Measurements from ENCODE around the gene OR4S1. TPM values are rescaled to one million over a fixed set of nuclear protein-coding genes. Genes with fewer than 3 reads are reported as not detected.
"Not testable (repeated sequence)": the region's sequence is repeated elsewhere in the genome, so short reads cannot be mapped to it uniquely, and the experiment has no call there.

The OR4S1 gene, protein sequence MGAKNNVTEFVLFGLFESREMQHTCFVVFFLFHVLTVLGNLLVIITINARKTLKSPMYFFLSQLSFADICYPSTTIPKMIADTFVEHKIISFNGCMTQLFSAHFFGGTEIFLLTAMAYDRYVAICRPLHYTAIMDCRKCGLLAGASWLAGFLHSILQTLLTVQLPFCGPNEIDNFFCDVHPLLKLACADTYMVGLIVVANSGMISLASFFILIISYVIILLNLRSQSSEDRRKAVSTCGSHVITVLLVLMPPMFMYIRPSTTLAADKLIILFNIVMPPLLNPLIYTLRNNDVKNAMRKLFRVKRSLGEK
- not detected for total RNA-seq

DNA sequence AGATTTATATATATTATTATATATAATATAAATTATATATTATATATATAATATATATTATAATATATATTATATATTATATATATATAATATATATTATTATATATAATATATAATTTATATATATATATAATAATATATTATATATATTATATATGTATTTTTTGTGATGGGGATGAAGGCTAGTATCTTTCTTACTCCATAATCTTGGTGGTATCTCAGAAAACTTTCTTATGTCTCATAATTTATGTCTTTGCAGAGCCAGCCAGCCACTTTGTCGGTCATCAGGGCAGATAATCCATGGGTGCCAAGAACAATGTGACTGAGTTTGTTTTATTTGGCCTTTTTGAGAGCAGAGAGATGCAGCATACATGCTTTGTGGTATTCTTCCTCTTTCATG is at the start of gene OR4S1:
Gene OR4S1 (plus strand): TSS at position 301 of the 400 bp plus-strand sequence. CDS start 0 bp downstream, at position 301.
- ATAC-seq (ENCODE audit: low FRiP score) = no peak
- TF ChIP-seq, protein P1, sequence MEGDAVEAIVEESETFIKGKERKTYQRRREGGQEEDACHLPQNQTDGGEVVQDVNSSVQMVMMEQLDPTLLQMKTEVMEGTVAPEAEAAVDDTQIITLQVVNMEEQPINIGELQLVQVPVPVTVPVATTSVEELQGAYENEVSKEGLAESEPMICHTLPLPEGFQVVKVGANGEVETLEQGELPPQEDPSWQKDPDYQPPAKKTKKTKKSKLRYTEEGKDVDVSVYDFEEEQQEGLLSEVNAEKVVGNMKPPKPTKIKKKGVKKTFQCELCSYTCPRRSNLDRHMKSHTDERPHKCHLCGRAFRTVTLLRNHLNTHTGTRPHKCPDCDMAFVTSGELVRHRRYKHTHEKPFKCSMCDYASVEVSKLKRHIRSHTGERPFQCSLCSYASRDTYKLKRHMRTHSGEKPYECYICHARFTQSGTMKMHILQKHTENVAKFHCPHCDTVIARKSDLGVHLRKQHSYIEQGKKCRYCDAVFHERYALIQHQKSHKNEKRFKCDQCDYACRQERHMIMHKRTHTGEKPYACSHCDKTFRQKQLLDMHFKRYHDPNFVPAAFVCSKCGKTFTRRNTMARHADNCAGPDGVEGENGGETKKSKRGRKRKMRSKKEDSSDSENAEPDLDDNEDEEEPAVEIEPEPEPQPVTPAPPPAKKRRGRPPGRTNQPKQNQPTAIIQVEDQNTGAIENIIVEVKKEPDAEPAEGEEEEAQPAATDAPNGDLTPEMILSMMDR (IDR thresholded peaks at IDR 0.05) = no peak
- DNase-seq (ENCODE audit: low spot score) = no peak

DNA sequence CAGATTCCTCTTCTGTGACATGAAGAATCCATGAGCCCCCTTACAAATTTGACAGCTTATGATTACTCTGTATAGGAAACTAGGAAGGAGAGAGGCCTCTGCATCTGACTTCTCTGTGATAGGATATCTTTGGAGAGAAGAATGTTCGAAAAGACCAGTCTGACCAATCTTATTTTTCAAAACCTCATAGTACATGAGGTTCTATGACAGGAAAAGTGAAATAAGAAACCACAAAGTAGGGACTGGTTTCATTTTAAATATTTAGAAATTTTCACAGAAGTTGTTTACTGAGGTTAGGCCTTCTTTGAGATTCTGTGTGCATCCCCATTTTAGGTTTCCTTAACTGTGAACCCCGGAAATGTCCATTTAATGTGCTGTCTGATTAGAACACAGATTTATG is 44.4 kb upstream of the OR4S1 start:
- ATAC-seq (ENCODE audit: low FRiP score) (no peak), DNase-seq (ENCODE audit: low spot score) (no peak)
- TF ChIP-seq, protein P1 (IDR thresholded peaks at IDR 0.05) = no peak

DNA sequence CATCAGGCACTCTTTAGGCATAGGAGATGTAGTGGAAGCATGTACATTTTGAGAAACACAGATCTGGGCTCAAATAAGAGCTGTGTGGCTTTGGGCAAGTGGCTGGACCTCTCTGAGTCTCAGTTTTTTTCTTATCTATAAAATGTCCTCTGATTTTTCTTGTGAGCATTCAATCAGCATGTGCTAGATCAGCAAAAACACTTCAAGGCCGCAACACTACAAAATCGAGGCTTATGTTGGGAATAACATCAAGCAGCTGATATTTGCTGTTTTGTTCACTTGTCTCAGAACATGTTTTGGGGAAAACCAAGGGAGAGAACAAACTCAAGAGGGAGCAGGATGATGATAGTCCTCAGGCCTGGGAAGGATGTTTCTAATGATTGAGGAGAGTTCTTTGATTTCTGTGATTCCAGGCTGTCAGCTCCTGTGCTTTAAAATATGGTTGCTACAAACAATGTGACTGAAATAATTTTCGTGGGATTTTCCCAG is 42.6 kb upstream of the OR4S1 start, which contains the start of gene OR4X1:
Gene OR4X1 (plus strand): TSS at position 439 of the 489 bp plus-strand sequence. CDS start 0 bp downstream, at position 439.
- TF ChIP-seq, protein P1 (IDR thresholded peaks at IDR 0.05) = no peak
- ATAC-seq (ENCODE audit: low FRiP score) (no peak), DNase-seq (ENCODE audit: low spot score) (no peak)

DNA sequence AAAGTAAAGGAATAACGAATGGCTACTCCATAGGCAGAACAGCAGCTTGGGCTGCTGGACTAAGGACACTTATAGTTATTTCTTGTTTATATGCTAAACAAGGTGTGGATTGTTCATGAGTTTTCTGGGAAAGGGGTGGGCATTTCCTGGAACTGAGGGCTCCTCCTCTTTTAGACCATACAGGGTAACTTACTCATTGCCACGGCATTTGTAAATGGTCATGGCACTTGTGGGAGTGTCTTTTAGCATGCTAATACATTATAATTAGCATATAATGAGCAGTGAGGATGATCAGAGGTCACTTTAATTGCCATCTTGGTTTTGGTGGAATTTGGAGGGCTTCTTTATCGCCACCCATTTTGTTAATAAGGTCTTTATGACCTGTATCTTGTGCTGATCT is 35.4 kb upstream of the OR4S1 start:
- no peak for ATAC-seq (ENCODE audit: low FRiP score)
- TF ChIP-seq, protein P1 (IDR thresholded peaks at IDR 0.05) = no peak
- no peak for DNase-seq (ENCODE audit: low spot score)

DNA sequence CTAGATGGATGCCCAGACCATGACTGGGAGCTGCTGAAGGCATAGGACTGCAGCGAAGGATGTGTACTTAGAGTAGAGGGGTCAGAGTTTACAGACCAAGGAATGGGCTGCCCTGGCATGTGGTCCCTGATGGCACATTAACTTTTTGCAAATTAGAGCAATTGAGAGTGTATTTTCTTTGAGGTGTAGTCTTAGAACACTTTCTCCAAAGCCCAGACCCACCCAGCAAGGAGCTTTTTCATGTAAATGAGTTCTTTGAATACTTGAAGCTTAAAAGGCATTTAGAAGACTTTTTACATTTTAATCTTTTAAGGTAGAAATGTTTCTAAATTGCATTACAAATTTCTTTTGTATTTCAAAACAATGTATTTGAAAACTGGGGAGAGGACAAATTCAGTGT is 33.4 kb upstream of the OR4S1 start:
- DNase-seq (ENCODE audit: low spot score) (no peak), ATAC-seq (ENCODE audit: low FRiP score) (no peak)
- TF ChIP-seq, protein P1 (IDR thresholded peaks at IDR 0.05) = no peak

DNA sequence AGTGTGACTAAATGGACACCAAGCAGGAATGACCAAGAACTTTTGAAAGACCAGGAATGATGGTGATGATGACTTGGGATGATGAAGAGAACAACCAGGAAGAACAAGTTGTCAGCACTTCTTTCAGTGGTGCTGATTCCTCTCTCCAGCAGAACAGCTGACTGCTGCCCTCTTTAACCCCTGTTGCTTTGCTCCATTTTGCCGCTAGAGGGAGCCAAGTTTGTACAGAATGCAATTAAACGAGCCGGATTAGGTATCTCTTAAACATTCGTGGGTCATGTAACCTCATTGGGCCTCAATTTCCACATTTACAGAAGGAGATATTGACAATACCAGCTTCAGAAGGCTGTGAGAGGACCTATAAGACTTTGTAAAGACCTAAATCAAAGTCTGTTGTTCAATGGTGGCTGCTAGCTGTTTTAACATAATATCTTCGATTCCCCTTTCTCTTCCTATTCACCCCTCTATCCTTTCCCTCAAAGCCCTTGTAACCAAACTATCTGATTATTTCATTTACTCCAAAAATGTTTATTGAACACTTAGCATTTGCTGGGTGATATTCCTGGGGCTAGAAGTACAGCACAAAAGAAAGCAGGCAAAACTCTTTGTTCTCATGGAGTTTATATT is 1.9 kb downstream of the OR4S1 start:
- DNase-seq (ENCODE audit: low spot score) = peak; percentile 55
- ATAC-seq (ENCODE audit: low FRiP score) = no peak
- TF ChIP-seq, protein P1 (IDR thresholded peaks at IDR 0.05) = peak in 1 of 3 donors; percentile 15

DNA sequence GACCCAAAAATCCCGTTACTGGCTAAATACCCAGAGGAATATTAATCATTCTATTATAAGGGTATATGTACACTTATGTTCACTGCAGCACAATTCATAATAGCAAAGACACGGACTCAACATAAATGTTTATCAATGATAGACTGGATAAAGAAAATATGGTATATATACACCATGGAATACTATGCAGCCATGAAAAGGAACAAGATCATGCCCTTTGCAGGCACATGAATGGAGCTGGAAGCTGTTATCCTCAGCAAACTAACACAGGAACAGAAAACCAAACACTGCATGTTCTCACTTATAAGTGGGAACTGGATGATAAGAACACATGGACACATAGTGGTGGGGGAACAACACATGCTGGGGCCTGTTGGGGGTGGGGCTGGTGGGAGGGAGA is 7.6 kb downstream of the OR4S1 start:
- ATAC-seq (ENCODE audit: low FRiP score) = not testable (repeated sequence)

DNA sequence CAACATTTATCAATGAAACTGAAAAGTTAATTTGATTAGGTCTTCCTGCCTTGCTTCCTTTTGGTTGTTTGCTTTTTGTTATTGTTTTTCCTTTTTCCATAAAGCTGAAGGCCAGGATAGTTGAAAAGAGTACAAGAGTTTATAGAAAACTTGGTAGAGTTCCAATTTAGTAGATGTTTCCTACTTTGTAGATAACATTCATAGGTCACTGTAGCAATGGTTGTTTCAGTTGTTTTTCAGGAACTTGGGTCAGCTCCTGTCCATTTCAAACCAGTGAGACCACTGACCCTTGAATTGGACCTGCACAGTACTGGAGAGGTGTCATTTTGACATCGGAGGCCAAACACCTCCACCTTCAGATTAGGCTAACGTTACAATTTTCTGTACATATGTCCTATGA is 13.8 kb downstream of the OR4S1 start:
- DNase-seq (ENCODE audit: low spot score); ATAC-seq (ENCODE audit: low FRiP score): not testable (repeated sequence)

More for the DNA sequence above, 7.6 kb downstream of the OR4S1 start:
- not testable (repeated sequence) for DNase-seq (ENCODE audit: low spot score)

DNA sequence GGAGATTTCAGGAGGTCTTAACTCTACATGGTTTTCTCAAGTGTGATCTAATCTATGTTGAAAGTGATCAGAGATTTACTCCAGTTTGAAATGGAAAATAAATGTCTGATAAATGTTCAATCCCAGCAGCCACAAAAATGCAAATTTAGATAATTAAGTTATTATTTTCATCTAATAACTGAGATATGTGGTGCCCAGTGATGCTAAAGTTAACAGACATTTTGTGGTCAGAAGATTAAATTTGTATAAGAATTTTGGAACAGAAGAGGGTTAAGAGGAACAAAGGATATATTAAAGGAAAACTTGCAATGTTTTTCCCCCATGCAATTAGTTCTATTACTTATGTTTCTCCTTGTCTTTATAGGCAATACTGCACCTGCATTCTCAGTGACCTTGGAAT is 18.6 kb downstream of the OR4S1 start, which contains the start of gene OR4C3:
Gene OR4C3 (plus strand): TSS at position 301 of the 400 bp plus-strand sequence. CDS start 102 bp downstream, outside the sequence.
- not testable (repeated sequence) for DNase-seq (ENCODE audit: low spot score); ATAC-seq (ENCODE audit: low FRiP score)
